NK-92 (cell line): ENCODE data around the gene SDC3.
"Not testable (repeated sequence)": the region's sequence is repeated elsewhere in the genome, so short reads cannot be mapped to it uniquely, and the experiment has no call there.

Source experiments
- DNase-seq: peaks from one replicate; lab custom pipeline; 2025; ENCODE audit not compliant: unreplicated experiment; lab: John Stamatoyannopoulos, UW

Gene SDC3

GRCh38 chr1:30877205-30877912 lies 31.2 kb downstream of the SDC3 start:
- no peak for DNase-seq

GRCh38 chr1:30876451-30877204 lies 31.9 kb downstream of the SDC3 start:
- no peak for DNase-seq

- no peak for DNase-seq
These were observed 32.6 kb downstream of the SDC3 start for GRCh38 chr1:30875916-30876315.

GRCh38 chr1:30875197-30875596 lies 33.4 kb downstream of the SDC3 start:
- DNase-seq, result no peak

GRCh38 chr1:30874176-30874575 lies 34.4 kb downstream of the SDC3 start:
- DNase-seq, result no peak

GRCh38 chr1:30872948-30873263 lies 35.7 kb downstream of the SDC3 start:
- DNase-seq, result no peak

GRCh38 chr1:30872033-30872947 lies 36.3 kb downstream of the SDC3 start:
- DNase-seq, result no peak

- no peak for DNase-seq
These were observed 37.2 kb downstream of the SDC3 start for GRCh38 chr1:30871276-30871871.

GRCh38 chr1:30870656-30871055 lies 37.9 kb downstream of the SDC3 start:
- DNase-seq, result no peak

GRCh38 chr1:30870035-30870434 lies 38.5 kb downstream of the SDC3 start:
- no peak for DNase-seq

- no peak for DNase-seq
These were observed 39.6 kb downstream of the SDC3 start for GRCh38 chr1:30868833-30869435.

- not testable (repeated sequence) for DNase-seq
These were observed 40.5 kb downstream of the SDC3 start for GRCh38 chr1:30868057-30868456.

GRCh38 chr1:30867537-30867936 lies 41.0 kb downstream of the SDC3 start:
- DNase-seq, result no peak

- no peak for DNase-seq
These were observed 42.0 kb downstream of the SDC3 start for GRCh38 chr1:30866594-30866993.

- no peak for DNase-seq
These were observed 43.9 kb downstream of the SDC3 start for GRCh38 chr1:30864681-30865080.

GRCh38 chr1:30863858-30864604 lies 44.5 kb downstream of the SDC3 start:
- no peak for DNase-seq

- no peak for DNase-seq
These were observed 48.3 kb downstream of the SDC3 start for GRCh38 chr1:30860320-30860652.

GRCh38 chr1:30857964-30858363 lies 50.6 kb downstream of the SDC3 start:
- no peak for DNase-seq

- DNase-seq, result no peak
These were observed 51.5 kb downstream of the SDC3 start for GRCh38 chr1:30857062-30857461.

GRCh38 chr1:30856260-30856790 lies 52.2 kb downstream of the SDC3 start:
- no peak for DNase-seq
